ENCODE measurements around the gene SLMAP.
"Not testable (repeated sequence)": the region's sequence is repeated elsewhere in the genome, so short reads cannot be mapped to it uniquely, and the experiment has no call there.

The SLMAP gene

GRCh38 chr3:57788624-57789018 is 32.5 kb downstream of the SLMAP start:
- in situ Hi-C loops (cut with MboI; ENCODE audit: low sequenced_read_pairs) = no loop called here

- in situ Hi-C loops (cut with MboI; ENCODE audit: low sequenced_read_pairs) = no loop called here
These were observed 35.1 kb downstream of the SLMAP start for GRCh38 chr3:57791245-57791644.

- in situ Hi-C loops (cut with MboI; ENCODE audit: low sequenced_read_pairs) = no loop called here
These were observed 36.1 kb downstream of the SLMAP start for GRCh38 chr3:57792198-57792597.

GRCh38 chr3:57793737-57794187 is 37.7 kb downstream of the SLMAP start:
- in situ Hi-C loops (cut with MboI; ENCODE audit: low sequenced_read_pairs) = no loop called here

GRCh38 chr3:57794501-57794900 is 38.4 kb downstream of the SLMAP start:
- in situ Hi-C loops (cut with MboI; ENCODE audit: low sequenced_read_pairs) = no loop called here

GRCh38 chr3:57794951-57795350 is 38.8 kb downstream of the SLMAP start:
- in situ Hi-C loops (cut with MboI; ENCODE audit: low sequenced_read_pairs) = no loop called here

- in situ Hi-C loops (cut with MboI; ENCODE audit: low sequenced_read_pairs) = no loop called here
These were observed 40.2 kb downstream of the SLMAP start for GRCh38 chr3:57796261-57796660.

GRCh38 chr3:57797701-57798487 is 41.8 kb downstream of the SLMAP start:
- in situ Hi-C loops (cut with MboI; ENCODE audit: low sequenced_read_pairs) = no loop called here

GRCh38 chr3:57803647-57804081 is 47.6 kb downstream of the SLMAP start:
- in situ Hi-C loops (cut with MboI; ENCODE audit: low sequenced_read_pairs) = no loop called here

GRCh38 chr3:57805266-57805665 is 49.2 kb downstream of the SLMAP start:
- in situ Hi-C loops (cut with MboI; ENCODE audit: low sequenced_read_pairs) = no loop called here

GRCh38 chr3:57805674-57806073 is 49.6 kb downstream of the SLMAP start:
- in situ Hi-C loops (cut with MboI; ENCODE audit: low sequenced_read_pairs) = no loop called here

- in situ Hi-C loops (cut with MboI; ENCODE audit: low sequenced_read_pairs) = not testable (repeated sequence)
These were observed 50.1 kb downstream of the SLMAP start for GRCh38 chr3:57806195-57806594.

GRCh38 chr3:57808961-57809608 is 53.0 kb downstream of the SLMAP start:
- in situ Hi-C loops (cut with MboI; ENCODE audit: low sequenced_read_pairs) = no loop called here

- in situ Hi-C loops (cut with MboI; ENCODE audit: low sequenced_read_pairs) = no loop called here
These were observed 53.5 kb downstream of the SLMAP start for GRCh38 chr3:57809609-57809968.

GRCh38 chr3:57810048-57810447 is 53.9 kb downstream of the SLMAP start:
- in situ Hi-C loops (cut with MboI; ENCODE audit: low sequenced_read_pairs) = no loop called here

- in situ Hi-C loops (cut with MboI; ENCODE audit: low sequenced_read_pairs) = no loop called here
These were observed 54.5 kb downstream of the SLMAP start for GRCh38 chr3:57810471-57811137.

- in situ Hi-C loops (cut with MboI; ENCODE audit: low sequenced_read_pairs) = no loop called here
These were observed 58.9 kb downstream of the SLMAP start for GRCh38 chr3:57815036-57815435.

- in situ Hi-C loops (cut with MboI; ENCODE audit: low sequenced_read_pairs) = no loop called here
These were observed 60.5 kb downstream of the SLMAP start for GRCh38 chr3:57816471-57817095.

GRCh38 chr3:57818772-57819171 is 62.7 kb downstream of the SLMAP start:
- in situ Hi-C loops (cut with MboI; ENCODE audit: low sequenced_read_pairs) = no loop called here

- in situ Hi-C loops (cut with MboI; ENCODE audit: low sequenced_read_pairs) = no loop called here
These were observed 64.4 kb downstream of the SLMAP start for GRCh38 chr3:57820479-57820878.

- in situ Hi-C loops (cut with MboI; ENCODE audit: low sequenced_read_pairs) = no loop called here
These were observed 65.7 kb downstream of the SLMAP start for GRCh38 chr3:57821765-57822164.
